Measurements from ENCODE around the gene PDAP1.
A peak's percentile ranks its signal among the peaks of the same experiment; 100 is the strongest.
"Not testable (repeated sequence)": the region's sequence is repeated elsewhere in the genome, so short reads cannot be mapped to it uniquely, and the experiment has no call there.

PDAP1 gene

DNA sequence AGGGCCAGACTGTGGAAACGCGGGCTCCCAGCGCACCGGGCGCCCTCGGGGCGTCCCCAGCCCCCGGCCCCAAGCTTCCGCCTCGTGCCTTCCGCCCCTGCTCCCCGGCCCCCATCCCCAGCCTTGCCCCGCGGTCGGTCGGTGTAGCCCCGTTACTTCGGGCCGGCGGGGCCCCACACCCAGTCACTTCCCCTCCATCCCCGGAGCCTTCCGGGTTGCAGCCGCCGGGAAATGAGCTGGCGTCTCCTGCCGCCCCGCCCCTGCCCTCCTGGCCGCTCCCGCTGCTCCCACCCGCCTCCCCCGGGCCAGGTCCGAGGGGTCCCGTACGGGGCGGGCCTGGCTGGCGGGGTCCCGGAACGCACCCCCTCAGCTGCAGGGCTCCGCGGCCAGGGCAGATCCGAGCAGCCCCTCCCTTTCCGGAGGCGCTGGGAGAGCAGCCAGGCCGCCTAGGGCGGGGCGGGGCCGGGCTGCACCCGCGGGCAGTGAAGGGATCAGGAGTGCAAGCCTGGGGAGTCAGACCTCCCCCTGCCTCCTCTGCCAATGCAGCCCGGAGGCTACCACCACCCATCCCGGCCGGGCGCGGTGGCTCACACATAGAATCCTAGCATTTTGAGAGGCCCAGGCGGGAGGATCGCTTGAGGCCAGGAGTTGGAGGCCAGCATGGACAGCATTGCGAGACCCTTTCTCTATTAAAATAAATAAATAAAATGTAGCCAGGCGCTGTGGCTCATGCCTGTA, 33.2 kb downstream of the PDAP1 start:
- DNase-seq = peak; percentile 67

DNA sequence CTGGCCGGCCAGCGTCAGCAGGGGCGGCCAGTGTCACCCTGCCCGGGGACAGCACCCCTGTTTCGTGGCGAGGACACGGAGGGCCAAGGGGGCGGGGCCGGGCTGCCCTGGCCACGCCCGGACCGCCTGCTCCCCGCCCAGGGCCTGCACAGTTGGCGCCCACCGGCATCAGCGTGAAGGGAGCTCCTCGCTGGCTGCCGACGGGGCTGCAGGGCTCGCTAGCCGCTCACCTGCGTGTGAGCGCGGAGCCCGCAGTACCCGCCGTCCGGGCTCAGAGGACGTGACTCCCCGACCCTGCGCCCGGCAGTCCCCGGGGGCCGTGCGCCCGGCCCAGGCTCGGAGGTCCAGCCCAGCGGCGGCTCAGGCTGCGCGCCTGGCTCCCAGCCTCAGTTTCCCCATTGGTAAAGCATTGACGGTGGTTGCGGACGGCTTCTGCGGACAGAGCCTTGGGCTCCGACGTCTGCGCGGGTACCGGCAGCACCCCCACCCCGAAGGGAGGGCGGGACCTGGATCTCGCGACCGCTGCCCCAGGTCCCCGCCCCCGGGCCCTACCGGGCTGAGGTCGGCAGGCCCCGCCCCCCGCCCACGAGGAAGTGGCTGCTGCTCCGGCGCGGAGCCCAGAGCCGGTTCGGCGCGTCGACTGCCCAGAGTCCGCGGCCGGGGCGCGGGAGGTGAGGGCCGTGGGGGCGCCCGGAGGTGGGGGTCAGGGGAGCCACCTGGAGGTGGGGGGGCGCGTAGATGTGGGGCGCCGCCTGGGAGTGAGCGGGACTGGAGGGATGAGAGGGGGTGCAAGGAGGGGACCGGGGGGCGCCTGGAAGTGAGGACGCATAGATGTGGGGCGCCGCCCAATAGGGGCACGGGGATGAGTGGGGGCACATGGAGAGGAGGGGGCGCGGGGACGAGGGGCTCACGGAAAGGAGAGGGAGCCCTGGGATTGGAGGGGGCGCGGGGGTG, 34.0 kb downstream of the PDAP1 start, which contains the start of gene ARPC1B:
ARPC1B (plus strand) TSS at position 620 of the 954 bp plus-strand sequence. CDS start 10,985 bp downstream, outside the sequence.
- DNase-seq = peak; percentile 89

DNA sequence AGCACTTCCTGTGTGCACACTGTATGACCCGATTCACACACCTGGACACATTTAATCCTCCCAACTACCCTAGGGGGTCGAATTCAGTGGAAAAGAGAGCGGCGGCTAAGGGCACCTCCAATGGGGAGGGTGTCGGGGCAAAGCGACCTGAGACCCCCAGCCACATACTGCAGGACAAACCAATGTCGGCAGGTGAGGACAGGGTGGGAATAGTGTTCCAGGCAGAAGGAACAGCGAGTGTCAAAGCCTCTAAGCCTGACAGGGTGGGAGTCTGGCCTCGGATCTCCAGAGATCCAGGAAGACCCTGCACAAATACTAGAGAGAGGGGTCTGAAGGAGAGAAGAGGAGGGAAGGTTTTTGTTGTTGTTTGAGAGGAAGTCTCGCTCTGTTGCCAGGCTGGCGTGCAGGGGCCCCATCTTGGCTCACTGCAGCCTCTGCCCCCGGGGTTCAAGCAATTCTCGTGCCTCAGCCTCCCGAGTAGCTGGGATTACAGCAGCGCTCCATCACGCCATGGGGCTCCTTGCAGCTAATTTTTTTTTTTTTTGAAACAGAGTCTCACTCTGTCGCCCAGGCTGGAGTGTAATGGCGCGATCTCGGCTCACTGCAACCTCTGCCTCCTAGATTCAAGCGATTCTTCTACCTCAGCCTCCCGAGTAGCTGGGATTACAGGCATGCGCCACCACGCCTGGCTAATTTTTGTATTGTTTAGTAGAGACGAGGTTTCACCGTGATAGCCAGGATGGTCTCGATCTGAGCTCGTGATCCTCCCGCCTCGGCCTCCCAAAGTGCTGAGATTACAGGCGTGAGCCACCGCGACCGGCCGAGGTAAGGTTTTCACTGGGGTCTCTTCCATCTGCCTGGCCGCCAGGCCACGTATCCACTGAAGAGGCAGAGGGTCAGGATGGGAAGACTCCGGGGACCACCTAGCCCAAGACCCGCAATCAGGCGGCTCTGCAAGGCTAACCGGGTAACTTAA, 35.0 kb downstream of the PDAP1 start:
- no peak for DNase-seq

DNA sequence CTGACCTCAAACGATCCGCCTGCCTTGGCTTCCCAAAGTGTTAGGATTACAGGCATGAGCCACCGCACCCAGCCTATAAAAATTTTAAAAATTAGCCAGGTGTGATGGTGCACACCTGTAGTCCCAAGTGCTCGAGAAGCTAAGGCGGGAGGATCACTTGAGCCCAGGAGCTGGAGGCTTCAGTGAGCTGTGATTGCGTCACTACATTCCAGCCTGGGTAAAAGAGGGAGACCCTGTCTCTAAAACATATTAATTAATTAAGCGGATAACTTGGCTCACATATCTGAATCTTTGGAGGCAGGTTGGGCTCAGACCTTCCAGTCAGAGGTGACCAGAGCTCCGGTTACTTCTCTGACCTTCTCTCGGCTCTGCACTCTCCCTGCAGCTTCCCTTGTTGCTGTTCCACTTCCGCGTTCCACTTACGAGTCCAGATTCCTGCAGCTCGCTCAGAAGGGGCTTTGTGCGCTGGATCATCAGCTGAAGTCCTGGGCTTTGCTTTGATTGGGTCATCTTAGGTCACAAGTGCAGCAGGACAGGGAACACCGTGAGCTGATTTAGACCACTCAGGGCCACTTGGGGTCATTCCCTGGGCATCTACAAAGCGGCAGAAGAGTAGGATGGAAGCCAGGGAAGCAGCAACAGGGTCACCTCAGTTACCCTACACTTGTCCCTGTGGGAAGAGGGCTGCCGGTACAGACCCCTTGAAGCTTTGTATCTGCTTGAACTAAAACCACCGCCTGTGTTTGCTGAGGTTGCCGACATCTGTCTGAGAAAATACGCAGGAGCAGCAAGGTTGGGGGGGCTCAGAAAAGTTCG, 35.9 kb downstream of the PDAP1 start:
- DNase-seq = no peak

DNA sequence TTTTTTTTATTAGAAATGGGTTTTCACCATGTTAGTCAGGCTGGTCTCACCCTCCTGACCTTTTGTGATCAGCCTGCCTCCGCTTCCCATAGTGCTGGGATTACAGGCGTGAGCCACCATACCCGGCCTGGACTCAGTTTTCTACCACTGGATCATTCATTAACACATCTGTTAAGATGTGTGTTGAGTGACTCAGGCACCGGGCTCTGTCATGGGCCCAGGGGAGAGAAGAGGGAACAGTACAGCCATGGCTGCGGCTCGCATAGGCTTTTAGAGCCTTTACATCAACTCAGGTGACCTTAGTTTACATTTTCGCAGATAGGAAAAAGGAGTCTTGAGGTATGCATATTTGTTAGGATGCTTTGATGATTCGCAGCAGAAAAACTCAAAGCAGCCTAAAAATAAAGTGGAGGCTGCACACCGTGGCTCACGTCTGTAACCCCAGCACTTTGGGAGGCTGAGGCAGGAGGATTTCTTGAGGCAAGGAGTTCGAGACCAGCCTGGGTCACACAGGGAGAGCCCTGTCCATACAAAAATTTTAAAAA, 36.9 kb downstream of the PDAP1 start:
- no peak for DNase-seq

DNA sequence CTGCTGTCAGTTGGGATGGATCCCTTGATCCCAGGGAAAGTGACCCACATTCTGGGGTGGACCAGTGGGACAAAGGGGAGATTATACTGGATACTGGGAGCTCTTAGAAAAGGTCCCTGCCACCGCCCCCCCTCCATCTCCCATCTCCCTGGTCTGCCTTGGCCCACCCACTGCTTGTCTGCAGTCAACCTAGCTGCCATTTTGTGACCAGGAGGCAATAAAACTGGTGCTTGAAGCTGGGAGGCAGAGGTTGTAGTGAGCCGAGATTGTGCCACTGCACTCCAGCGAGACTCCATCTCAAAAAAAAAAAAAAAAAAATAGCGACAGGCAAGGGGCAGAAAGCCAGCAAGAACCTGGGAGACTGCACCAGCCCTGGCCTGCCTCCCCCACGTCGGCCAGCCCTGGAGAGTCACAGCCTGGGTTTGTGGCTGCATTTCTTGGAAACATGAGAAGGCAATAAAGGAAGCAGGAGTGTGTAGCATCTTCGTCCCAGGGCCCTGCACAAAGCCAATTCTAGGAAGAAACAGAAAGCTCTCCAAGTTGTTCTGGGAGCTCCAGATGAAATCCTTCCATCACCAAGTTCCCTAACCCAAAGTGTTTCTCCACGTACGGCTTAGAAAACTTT, 38.5 kb downstream of the PDAP1 start:
- DNase-seq = no peak

DNA sequence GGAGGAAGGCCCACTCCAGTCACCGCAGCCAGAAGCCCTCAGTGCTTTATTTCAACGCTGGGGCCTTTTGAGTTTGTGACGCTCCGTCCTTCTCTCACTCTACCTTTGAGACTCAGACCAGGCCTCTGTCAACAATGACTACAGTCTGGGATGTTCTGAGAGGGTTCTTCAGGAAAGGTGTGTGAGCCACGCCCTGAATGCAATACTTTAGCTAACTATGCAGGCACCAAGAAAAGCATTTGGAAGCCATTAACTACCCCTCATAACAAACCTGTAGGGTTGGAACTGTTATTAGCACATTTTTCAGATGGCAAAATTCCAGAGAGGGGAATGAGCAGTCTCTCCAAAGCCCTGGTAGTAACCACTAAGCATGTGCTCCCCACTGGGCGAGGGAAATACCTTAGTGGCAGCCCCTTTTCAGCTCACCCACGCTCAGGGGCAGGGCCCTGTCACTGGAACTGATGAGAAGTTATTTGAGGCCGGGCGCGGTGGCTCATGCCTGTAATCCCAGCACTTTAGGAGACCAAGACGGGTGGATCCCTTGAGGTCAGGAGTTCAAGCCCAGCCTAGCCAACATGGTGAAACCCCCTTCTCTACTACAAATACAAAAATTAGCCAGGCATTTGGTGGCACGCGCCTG, 39.5 kb downstream of the PDAP1 start:
- DNase-seq = no peak

DNA sequence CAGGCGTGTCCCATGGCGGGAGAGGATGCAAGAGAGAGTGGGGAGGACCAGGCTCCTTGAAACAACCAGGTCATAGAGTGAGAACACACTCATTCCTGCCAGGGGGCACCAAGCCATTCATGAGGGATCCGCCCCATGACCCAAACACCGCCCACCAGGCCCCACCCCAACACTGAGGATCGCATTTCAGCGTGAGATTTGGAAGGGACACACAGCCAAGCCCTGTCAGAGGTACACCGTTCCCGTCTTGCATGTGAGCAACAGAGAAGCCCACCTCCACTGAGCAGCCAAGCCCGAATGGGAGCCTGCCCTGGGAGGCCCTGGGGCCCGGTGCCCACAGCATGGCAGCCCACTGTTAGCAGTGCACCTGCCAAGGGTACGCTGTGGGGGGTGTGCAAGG, 41.8 kb downstream of the PDAP1 start:
- DNase-seq = no peak

DNA sequence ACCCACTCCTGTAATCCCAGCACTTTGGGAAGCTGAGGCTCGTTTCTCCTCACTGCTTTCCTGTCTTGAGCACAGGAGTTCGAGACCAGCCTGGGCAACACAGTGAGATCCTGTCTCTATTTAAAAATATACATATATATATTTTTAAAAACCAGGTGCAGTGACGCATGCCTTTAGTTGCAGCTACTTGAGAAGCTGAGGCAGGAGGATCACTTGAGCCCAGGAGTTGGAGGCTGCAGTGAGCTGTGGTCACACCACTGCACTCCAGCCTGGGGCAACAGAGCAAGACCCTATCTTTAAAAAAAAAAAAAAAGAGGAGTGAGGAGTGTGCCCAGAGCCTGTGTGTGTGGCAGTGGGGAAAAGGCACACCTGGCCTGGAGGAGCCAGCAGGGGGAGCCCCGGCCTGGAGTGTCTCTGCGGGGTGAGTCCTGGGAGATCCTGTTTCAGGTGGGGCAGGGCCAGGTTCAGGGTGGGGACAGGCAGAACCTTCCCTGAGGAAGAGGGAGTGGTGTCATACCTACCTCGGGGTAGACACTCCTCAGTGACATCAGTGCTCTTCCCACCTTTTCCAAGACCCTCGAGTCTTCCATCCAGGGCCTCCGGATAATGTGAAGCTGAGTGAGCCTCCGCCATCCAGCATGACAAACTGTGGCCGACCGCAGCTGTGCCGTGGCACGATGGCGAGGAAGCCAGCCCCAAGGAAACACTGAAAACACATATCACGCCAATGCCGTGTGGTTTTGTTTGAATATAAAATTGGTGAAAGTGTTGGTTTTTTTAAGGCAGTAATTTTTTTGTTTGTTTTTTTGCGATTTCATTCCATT, 42.9 kb downstream of the PDAP1 start:
- peak; percentile 64 for DNase-seq

DNA sequence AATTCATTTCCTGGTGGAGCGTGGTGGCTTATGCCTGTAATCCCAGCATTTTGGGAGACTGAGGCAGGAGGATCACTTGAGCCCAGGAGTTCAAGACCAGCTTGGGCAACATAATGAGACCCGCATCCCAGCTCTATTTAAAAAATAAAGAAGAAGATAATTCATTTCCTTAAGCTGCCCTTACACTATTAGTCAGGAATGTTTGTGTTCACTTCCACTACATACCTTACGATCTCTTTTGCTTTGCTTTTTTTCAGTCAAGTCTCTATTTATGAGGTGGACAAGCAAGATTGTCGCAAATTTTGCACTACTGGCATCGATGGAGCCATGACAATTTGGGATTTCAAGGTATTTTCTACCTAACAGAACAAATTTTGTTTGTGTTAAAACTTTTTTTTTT, 45.1 kb downstream of the PDAP1 start:
- no peak for DNase-seq

DNA sequence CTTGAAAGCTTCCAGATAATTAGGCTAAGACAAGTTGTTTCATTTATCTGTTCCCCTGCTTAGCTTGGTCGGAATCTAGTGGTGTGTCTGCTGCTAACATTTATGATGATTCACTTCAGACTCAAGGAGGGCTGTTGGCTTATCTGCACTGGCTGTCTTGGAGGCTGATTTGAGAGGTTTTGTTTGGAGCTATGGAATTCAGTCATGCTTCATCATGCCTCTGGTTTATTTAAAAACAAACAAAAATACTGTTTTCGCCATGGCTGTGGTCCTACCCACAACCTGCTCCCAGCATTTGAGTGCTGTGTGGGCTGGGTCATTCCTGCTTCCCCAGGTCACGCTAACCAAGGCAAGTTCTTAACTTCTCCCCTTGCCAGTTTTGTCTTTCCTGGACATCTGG, 45.6 kb downstream of the PDAP1 start:
- DNase-seq = no peak

DNA sequence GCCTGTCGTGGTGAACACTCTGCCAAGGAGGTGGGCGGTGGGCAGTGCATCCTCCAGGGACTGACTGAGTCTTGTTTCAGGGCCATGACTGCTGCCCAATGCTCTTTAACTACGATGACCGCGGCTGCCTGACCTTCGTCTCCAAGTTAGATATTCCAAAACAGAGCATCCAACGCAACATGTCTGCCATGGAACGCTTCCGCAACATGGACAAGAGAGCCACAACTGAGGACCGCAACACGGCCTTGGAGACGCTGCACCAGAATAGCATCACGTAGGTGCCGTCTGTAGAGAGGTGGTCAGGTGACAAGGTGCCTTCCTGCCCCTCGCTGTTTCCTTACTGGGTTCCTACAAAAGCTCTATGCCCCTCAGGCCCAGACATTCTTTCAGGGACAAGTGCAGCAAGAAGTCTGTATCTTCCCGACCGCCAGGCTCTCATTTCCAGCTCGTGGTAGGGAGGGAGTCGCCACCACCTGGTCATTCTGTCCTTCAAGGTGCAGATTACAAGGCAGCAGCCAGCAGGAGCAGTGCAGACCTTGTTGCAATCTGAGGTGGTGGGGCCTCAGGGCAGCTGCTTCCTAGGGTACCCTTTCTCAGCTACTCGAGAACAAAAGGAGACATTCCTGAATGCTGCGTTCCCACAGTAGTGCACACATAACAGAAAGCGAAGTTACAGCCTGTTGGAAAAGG, 48.8 kb downstream of the PDAP1 start:
- DNase-seq = no peak

DNA sequence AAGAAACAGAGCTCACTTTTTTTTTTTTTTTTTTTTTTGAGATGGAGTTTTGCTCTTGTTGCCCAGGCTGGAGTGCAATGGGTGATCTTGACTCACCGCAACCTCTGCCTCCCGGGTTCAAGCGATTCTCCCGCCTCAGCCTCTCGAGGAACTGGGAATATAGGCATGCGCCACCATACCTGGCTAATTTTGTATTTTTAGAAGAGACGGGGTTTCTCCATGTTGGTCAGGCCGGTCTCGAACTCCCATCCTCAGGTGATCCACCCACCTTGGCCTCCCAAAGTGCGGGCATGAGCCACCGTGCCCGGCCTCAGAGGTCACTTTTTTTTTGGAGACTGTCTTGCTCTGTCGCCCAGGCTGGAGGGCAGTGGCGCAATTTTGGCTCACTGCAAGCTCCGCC, 49.9 kb downstream of the PDAP1 start:
- not testable (repeated sequence) for DNase-seq

DNA sequence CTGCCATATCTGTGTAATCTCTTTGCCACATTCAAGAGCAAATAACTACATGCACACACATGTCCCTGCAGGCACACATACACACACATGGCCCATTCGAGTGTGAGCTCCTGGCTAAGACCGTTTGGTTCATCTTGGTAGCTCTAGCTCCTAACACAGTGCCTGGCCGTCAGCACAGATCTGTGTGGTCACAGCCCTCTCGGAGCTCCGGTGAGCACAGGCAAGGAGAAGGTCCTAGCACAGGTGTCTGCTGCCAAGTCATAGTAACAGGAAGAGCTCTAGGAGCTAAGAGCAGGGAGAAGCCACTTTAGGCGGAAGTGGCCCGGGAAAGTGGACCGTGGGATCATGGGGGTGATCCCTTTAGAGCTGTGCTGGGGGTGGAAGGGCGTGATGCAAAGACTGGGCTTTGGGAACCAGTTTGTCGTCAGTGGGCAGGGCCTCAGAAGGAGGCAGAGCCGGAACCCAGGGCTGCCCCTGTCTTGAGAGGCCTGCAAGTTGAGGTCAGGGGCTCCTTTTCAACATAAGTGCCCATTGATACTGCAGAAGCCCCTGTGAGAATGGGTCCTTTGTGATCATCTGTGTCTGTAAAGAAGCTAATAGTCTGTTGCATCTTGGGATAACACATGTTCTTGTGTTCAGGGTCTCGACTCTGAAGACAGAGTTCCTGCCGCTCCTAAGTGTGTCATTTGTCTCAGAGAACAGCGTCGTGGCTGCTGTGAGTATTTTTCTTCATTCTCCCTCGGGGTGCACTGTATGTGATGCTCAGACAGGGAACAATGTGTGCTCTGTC, 50.5 kb downstream of the PDAP1 start:
- DNase-seq = no peak

DNA sequence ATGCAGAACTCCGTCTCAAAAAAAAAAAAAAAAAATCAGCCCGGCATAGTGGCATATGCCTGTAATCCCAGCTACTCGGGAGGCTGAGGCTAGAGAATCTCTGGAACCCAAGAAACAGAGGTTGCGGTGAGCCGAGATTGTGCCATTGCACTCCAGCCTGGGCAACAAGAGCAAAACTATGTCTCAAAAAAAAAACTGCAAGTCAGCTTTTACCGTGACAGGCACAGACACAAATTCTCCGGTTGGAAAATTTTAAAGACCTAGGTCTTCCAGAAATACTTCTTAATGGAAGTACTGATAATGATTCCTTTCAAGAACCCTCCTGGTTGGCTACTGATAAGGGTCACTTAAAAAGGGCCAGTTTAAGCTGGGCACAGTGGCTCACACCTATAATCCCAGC, 53.3 kb downstream of the PDAP1 start:
- DNase-seq = no peak

DNA sequence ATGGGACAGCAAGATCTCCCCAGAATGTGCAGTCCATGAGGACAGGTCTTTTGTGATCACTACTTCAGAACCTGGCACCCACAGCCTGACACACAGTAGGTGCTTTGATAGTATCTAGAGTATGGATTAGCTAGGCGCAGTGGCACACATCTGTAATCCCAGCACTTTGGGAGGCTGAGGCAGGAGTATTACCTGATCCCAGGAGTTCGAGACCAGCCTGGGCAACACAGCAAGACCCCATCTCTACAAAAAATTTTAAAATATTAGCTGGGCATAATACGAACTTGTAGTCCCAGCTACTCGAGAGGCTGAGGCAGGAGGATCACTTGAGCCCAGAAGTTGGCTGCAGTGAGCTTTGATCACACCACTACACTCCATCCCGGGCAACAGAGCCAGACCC, 56.1 kb downstream of the PDAP1 start:
- no peak for DNase-seq

DNA sequence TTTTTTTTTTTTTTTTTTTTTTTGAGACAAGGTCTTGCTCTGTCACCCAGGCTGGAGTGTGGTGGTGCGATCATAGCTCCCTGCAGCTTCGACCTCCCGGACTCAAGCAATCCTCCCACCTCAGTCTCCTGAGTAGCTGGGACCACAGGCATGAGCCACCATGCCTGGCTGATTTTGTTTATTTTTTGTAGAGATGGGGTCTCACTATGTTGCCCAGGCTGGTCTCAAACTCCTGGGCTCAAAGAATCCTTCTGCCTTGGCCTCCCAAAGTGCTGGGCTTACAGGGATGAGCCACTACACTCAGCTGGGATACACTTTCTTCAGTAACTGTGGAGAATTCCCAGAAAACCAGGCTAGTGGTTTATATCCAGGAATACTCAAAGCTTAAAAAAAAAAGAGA, 57.8 kb downstream of the PDAP1 start:
- not testable (repeated sequence) for DNase-seq

Data from activated naive CD4-positive, alpha-beta T cell treated with Interleukin-2 at 50 U/mL for 16 hours (primary cell).